HG03442 (cell line): ENCODE data around the gene RAB3IL1.

ENCODE experiments used
- ATAC-seq: cut with Tn5 transposase; IDR thresholded peaks from one replicate; pipeline ENCODE4 v1.9.1; 2021; ENCODE audit warnings: mild to moderate bottlenecking, moderate library complexity; ENCODE audit not compliant: unreplicated experiment

RAB3IL1 gene

GRCh38 chr11:61847914-61848581 is 69.3 kb downstream of the RAB3IL1 start:
- ATAC-seq = no peak
